OCI-LY7 (cell line): ENCODE data around the gene STRA8.

ENCODE experiments used
- CTCF ChIP-seq: fragments of 200-600 bp; sonication (generic); conservative IDR thresholded peaks from 2 replicates; pipeline ENCODE4 v1.5.1; 2014; ENCODE audit warnings: mild to moderate bottlenecking, antibody characterized with exemption, low read length, moderate library complexity, mixed read lengths
- EZH2phosphoT487 ChIP-seq: fragments of 200-600 bp; sonication (generic); IDR thresholded peaks from 2 replicates; pipeline ENCODE4 v1.6.1; 2018; ENCODE audit warnings: low read depth, borderline replicate concordance, mild to moderate bottlenecking, mixed run types, antibody characterized with exemption, low read length, moderate library complexity, mixed read lengths

GRCh38 chr7:135197343-135197742 is 36.3 kb upstream of the STRA8 start:
- TF ChIP-seq CTCF = no peak
- TF ChIP-seq EZH2phosphoT487 = no peak
